Measurements from ENCODE around the gene CAND2. TPM values are rescaled to one million over a fixed set of nuclear protein-coding genes. Genes with fewer than 3 reads are reported as not detected.
"Not testable (repeated sequence)": the region's sequence is repeated elsewhere in the genome, so short reads cannot be mapped to it uniquely, and the experiment has no call there.

The CAND2 gene
- total RNA-seq, 4 donors from 2014 or later, result 2.2 to 6.8 (median 4.9) TPM

DNA sequence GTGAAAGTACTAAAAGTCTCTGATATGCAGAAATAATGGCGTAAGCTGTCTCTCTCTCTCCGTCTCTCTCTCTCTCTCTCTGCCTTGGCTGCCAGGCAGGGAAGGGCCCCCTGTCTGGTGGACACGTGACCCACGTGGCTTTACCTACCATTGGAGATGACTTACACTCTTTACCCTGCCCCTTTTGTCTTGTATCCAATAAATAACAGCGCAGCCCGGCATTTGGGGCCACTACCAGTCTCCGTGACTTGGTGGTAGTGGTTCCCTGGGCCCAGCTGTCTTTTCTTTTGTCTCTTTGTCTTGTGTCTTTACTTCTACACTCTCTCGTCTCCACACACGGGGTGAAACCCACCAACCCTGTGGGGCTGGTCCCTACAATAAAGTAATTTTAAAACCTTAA is 25.2 kb upstream of the CAND2 start:
- no peak for TF ChIP-seq CTCF (IDR thresholded peaks at IDR 0.05)
- no peak for ATAC-seq (ENCODE audit: low FRiP score)
- DNase-seq (ENCODE audit: low spot score), result no peak

GRCh38 chr3:12772462-12772861 is 24.0 kb upstream of the CAND2 start:
- DNase-seq (ENCODE audit: low spot score), result no peak
- no peak for ATAC-seq (ENCODE audit: low FRiP score)
- TF ChIP-seq CTCF (IDR thresholded peaks at IDR 0.05), result no peak

- ATAC-seq (ENCODE audit: low FRiP score) (no peak), DNase-seq (ENCODE audit: low spot score) (no peak)
- TF ChIP-seq CTCF (IDR thresholded peaks at IDR 0.05), result no peak
Measured at GRCh38 chr3:12773030-12773709, 23.3 kb upstream of the CAND2 start.

- DNase-seq (ENCODE audit: low spot score) (no peak), ATAC-seq (ENCODE audit: low FRiP score) (no peak)
- TF ChIP-seq CTCF (IDR thresholded peaks at IDR 0.05), result no peak
Measured at GRCh38 chr3:12773710-12774086, 22.8 kb upstream of the CAND2 start.

DNA sequence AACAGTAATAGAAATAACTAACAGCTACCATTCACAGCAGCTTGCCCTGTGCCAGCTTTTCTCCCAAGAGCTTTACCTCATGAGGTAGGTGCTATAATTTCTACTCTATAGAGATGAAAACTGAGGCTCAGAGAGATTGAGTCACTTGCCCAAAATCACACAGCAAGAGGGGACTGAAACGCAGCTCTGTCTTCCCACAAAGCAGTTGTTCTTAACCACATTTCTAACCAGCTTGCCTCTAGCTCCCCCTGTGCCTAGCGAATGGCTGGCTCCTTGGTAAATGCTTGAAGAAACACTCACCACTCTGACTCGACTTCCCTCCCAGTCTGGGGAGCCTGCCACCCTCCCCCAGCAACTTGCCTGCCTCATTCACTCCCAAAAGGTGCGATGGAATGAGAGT is 21.9 kb upstream of the CAND2 start:
- no peak for TF ChIP-seq CTCF (IDR thresholded peaks at IDR 0.05)
- ATAC-seq (ENCODE audit: low FRiP score) (no peak), DNase-seq (ENCODE audit: low spot score) (no peak)

- ATAC-seq (ENCODE audit: low FRiP score), result no peak
- no peak for TF ChIP-seq CTCF (IDR thresholded peaks at IDR 0.05)
- no peak for DNase-seq (ENCODE audit: low spot score)
Measured at GRCh38 chr3:12775226-12775625, 21.3 kb upstream of the CAND2 start.

DNA sequence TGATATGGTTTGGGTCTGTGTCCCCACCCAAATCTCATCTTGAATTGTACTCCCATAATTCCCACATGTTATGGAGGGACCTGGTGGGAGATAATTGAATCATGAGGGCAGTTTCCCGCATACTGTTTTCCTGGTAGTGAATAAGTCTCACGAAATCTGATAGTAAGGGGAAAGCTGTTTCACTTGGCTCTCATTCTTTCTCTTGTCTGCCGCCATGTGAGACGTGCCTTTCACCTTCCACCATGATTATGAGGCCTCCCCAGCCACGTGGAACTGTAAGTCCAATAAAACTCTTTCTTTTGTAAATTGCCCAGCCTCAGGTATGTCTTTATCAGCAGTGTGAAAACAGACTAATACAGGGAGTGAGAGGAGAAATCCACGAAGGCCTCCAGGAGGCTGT is 20.5 kb upstream of the CAND2 start:
- not testable (repeated sequence) for DNase-seq (ENCODE audit: low spot score); ATAC-seq (ENCODE audit: low FRiP score)
